Omental fat pad (tissue), 4 donors: ENCODE measurements around the gene NAP1L4. TPM values are rescaled to one million over a fixed set of nuclear protein-coding genes. Genes with fewer than 3 reads are reported as not detected.

Experiments used
- ATAC-seq: fragments of 150-250 bp; one replicate; pipeline ENCODE4 v1.9.1; 2016; ENCODE audit warnings: mild to moderate bottlenecking, moderate library complexity; ENCODE audit not compliant: low FRiP score
- DNase-seq: peaks from one replicate; pipeline ENCODE4 v3.0.0-alpha.2; 2019; ENCODE audit warnings: low spot score
- CTCF ChIP-seq, 3 donors: fragments of 450-650 bp; IDR thresholded peaks; one replicate each; pipeline ENCODE4 v1.5.1; 2016 to 2017; ENCODE audit warnings: antibody characterized with exemption in 3 of 3, mild to moderate bottlenecking in 3 of 3, moderate library complexity in 2 of 3
- total RNA-seq, 4 donors: library from RNA; depleted of rRNA; stranded (reverse); fragments of >200 nt; gene quantifications; one replicate each; pipeline ENCODE4 v1.1.0, GENCODE V29; 2016

Gene NAP1L4
- total RNA-seq, 4 donors from 2014 or later, result 58.2 to 90.0 (median 82.2) TPM

GRCh38 chr11:2995031-2995561 lies 3.0 kb upstream of the NAP1L4 start:
- DNase-seq (no peak), ATAC-seq (no peak)
- TF ChIP-seq CTCF (IDR thresholded peaks at IDR 0.05), result no peak

GRCh38 chr11:2994336-2994730 lies 2.2 kb upstream of the NAP1L4 start:
- ATAC-seq (no peak), DNase-seq (no peak)
- no peak for TF ChIP-seq CTCF (IDR thresholded peaks at IDR 0.05)

- TF ChIP-seq CTCF (IDR thresholded peaks at IDR 0.05), result no peak
- ATAC-seq (no peak), DNase-seq (no peak)
These were observed 832 bp upstream of the NAP1L4 start for GRCh38 chr11:2992997-2993325.

GRCh38 chr11:2991452-2992233 lies 486 bp downstream of the NAP1L4 start:
- peak; percentile 29 for DNase-seq
- peak; percentile 84 for ATAC-seq
- TF ChIP-seq CTCF (IDR thresholded peaks at IDR 0.05), result no peak

GRCh38 chr11:2990617-2991451 lies 1.3 kb downstream of the NAP1L4 start:
- DNase-seq, result no peak
- no peak for TF ChIP-seq CTCF (IDR thresholded peaks at IDR 0.05)
- ATAC-seq, result no peak

GRCh38 chr11:2989551-2989950 lies 2.6 kb downstream of the NAP1L4 start:
- no peak for ATAC-seq
- TF ChIP-seq CTCF (IDR thresholded peaks at IDR 0.05), result no peak
- no peak for DNase-seq
